ENCODE results near the gene NACC2. TPM values are rescaled to one million over a fixed set of nuclear protein-coding genes. Genes with fewer than 3 reads are reported as not detected.
"Not testable (repeated sequence)": the region's sequence is repeated elsewhere in the genome, so short reads cannot be mapped to it uniquely, and the experiment has no call there.

Gene NACC2
- total and polyA plus RNA-seq, 2 experiments from 2014 or later: 4.4 to 12.0 TPM

DNA sequence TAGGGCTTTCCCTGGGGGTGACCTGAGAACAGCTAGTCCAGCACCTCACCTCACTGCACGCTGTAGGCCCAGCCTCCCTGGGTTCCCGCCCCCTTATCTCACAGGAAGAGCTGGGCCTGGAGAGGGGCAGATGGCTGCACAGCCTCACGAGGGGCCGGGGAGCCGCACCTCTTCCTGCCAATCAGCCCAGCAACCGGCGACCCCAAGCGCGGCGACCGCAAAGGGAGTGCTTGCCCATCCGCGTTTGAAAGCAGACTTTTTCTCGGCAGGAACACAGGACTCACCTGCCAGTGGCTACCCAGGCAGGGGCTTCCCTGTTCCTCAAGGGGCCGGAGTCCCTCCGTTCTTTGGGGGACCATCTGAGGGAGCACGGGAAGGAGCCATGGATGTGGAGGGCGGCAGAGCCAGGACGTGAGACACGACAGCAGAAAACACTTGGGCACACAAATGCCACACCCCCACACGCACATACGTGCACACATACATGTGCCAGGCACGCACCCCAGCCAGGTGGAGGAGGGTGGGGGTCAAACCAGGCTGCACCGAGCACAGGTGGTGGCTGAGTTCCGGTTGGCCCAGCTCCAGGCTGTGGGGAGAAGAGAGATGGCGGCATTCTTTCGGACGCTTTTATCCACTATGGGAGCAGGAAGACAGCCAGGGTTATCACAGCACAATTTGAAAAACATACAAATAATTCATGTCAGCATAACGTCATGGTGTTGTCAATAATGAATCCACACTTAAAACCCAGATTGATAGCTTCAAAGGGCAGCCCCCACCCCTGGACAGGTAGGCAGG is 12.3 kb upstream of the NACC2 start:
- H3K36me3 ChIP-seq: no peaks in the 10 kb centered on the region
- peaks cover 19% of the 10 kb centered on the region for H3K4me1 ChIP-seq (ENCODE audit: low read depth)
- DNase-seq (ENCODE audit: low read depth in 1 of 2, low spot score in 1 of 2): no peak
- no peaks in the 10 kb centered on the region for H3K9me3 ChIP-seq (ENCODE audit: low read depth)
- H3K27me3 ChIP-seq: peaks cover 4% of the 10 kb centered on the region
- TF ChIP-seq, protein P1, sequence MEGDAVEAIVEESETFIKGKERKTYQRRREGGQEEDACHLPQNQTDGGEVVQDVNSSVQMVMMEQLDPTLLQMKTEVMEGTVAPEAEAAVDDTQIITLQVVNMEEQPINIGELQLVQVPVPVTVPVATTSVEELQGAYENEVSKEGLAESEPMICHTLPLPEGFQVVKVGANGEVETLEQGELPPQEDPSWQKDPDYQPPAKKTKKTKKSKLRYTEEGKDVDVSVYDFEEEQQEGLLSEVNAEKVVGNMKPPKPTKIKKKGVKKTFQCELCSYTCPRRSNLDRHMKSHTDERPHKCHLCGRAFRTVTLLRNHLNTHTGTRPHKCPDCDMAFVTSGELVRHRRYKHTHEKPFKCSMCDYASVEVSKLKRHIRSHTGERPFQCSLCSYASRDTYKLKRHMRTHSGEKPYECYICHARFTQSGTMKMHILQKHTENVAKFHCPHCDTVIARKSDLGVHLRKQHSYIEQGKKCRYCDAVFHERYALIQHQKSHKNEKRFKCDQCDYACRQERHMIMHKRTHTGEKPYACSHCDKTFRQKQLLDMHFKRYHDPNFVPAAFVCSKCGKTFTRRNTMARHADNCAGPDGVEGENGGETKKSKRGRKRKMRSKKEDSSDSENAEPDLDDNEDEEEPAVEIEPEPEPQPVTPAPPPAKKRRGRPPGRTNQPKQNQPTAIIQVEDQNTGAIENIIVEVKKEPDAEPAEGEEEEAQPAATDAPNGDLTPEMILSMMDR (IDR thresholded peaks at IDR 0.05; ENCODE audit: low read depth, low read length): no peak
- H3K27ac ChIP-seq: no peak overlapping the region
- no peak overlapping the region for H3K4me3 ChIP-seq

DNA sequence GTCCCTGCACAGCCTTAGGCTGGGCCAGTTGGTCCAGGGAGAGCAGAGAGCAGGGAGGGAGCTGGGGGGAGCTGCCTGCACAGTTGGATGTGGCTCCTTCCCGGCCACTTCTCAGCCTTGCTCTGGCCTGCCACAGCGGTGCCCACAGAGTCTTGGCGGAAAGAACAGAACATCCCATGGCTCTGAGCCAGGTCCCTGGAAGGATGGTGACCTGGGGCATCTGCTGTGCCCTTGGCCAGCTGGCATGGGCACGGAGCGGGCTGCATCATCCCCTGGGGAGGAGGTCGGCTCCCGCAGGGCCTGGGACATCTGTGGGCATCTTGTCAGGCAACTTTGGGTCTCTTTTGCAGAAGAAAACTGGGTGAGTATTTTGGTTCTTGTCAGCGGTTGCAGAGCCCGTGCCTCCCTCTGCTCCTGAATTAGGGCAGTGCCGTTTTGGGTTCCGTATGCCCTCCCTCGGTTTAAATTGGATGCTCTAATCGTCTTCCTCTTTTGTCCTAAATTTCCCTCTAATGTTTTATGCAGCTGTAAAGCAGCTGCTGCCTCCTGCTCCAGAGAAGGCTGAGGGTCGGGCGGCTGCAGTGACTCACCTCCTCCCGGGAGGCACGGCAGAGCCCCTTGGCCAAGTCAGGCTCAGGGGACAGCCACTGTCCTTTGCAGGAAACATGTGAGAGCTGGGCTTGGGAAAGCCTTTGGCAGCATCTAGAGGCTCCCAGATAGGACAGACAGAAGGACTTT is 10.5 kb upstream of the NACC2 start:
- H3K36me3 ChIP-seq: no peaks in the 10 kb centered on the region
- H3K4me1 ChIP-seq (ENCODE audit: low read depth): peaks cover 19% of the 10 kb centered on the region
- TF ChIP-seq, protein P1 (IDR thresholded peaks at IDR 0.05; ENCODE audit: low read depth, low read length): no peak
- peak in 1 of 2 donors; percentile 34 for DNase-seq (ENCODE audit: low read depth in 1 of 2, low spot score in 1 of 2)
- peaks cover 4% of the 10 kb centered on the region for H3K27me3 ChIP-seq
- H3K9me3 ChIP-seq (ENCODE audit: low read depth): no peaks in the 10 kb centered on the region
- H3K4me3 ChIP-seq: no peak overlapping the region
- H3K27ac ChIP-seq: no peak overlapping the region

DNA sequence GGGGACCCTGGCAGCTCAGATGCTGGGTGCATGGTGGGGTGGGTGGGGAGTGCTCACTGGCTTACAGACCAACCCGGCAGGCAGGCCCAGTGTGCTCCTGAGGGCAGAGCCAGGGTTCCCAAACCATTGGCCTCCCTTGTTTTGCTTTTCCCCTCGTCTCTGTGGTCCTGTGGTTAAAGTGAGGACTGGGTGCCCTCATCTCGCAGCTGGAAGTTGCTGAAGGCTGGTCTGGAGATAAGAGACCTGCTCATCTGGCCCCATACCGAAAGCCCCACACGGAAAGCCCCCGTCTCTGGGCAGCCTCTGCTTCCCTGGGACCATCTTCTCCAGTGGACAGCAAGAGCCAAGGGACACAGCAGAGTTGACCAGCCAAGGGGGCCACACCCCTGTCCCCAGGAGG is 9.8 kb upstream of the NACC2 start:
- no peak for DNase-seq (ENCODE audit: low read depth in 1 of 2, low spot score in 1 of 2)
- no peak overlapping the region for H3K27ac ChIP-seq
- TF ChIP-seq, protein P1 (IDR thresholded peaks at IDR 0.05; ENCODE audit: low read depth, low read length): no peak
- H3K9me3 ChIP-seq (ENCODE audit: low read depth): no peaks in the 10 kb centered on the region
- peaks cover 19% of the 10 kb centered on the region for H3K4me1 ChIP-seq (ENCODE audit: low read depth)
- no peak overlapping the region for H3K4me3 ChIP-seq
- H3K27me3 ChIP-seq: peaks cover 4% of the 10 kb centered on the region
- no peaks in the 10 kb centered on the region for H3K36me3 ChIP-seq

DNA sequence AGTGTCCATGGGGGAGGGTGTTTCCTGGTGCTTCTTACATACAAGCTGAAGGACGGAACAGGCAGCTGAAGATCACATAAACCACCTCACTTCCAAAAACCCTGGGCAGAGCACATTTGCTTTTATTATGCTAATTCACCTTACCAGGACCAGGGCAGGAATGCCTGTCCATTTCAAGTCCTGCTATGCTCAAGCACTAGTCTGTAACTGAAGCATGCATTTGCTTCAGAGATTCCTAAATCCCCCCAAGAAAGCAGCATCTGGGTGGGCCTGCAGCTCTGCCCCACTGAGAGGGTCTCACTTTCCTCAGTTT is 9.4 kb upstream of the NACC2 start:
- DNase-seq (ENCODE audit: low read depth in 1 of 2, low spot score in 1 of 2): no peak
- Histone ChIP-seq H3K27ac (no peak overlapping the region), H3K4me3 (no peak overlapping the region), H3K27me3 (peaks cover 4% of the 10 kb centered on the region), H3K36me3 (no peaks in the 10 kb centered on the region), H3K9me3 (ENCODE audit: low read depth) (no peaks in the 10 kb centered on the region), H3K4me1 (ENCODE audit: low read depth) (peaks cover 14% of the 10 kb centered on the region)
- TF ChIP-seq, protein P1 (IDR thresholded peaks at IDR 0.05; ENCODE audit: low read depth, low read length): no peak

DNA sequence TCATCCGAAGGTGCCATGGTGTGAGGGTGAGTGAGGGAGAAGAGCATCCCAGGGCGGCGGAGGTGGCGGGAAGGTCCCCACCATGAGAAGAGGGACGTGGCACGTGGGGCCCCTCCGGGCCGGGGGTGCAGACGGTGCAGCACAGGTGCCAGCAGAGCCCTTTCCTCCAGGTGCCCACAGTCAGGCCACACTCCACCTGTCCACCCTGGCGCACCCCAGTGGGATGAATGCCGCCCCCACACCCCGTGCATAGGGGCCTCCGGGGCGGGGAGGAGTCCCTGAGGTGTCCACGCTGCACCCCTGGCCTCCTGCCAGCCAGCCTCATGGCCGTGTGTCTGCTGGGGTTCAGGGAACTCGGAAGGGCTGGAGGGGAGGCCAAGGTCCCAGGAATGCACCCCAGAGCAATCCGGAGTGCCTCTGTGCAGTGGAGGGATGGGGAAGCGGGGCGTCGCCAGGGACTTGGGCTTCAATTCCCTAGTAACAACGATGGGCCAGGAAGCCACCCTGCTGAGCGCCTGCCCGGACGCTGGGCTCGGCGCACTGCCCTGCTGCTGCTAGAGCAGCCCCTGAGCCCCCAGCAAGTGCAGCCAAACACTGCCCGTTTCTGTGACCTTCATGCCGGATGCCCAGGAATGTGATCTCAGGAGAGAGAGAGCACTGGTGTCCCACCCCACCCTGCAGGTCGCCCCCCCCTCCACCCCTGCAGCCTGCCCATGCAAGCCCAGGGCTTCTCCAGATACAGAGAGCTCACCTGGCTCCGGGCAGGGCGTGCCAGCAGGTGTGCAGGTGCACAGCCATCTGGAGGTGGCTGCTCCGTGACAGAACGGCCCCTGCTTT is 8.8 kb upstream of the NACC2 start:
- peaks cover 4% of the 10 kb centered on the region for H3K27me3 ChIP-seq
- no peak for DNase-seq (ENCODE audit: low read depth in 1 of 2, low spot score in 1 of 2)
- TF ChIP-seq, protein P1 (IDR thresholded peaks at IDR 0.05; ENCODE audit: low read depth, low read length): no peak
- no peaks in the 10 kb centered on the region for H3K9me3 ChIP-seq (ENCODE audit: low read depth)
- no peak overlapping the region for H3K4me3 ChIP-seq
- H3K4me1 ChIP-seq (ENCODE audit: low read depth): peaks cover 9% of the 10 kb centered on the region
- H3K36me3 ChIP-seq: no peaks in the 10 kb centered on the region
- H3K27ac ChIP-seq: no peak overlapping the region

DNA sequence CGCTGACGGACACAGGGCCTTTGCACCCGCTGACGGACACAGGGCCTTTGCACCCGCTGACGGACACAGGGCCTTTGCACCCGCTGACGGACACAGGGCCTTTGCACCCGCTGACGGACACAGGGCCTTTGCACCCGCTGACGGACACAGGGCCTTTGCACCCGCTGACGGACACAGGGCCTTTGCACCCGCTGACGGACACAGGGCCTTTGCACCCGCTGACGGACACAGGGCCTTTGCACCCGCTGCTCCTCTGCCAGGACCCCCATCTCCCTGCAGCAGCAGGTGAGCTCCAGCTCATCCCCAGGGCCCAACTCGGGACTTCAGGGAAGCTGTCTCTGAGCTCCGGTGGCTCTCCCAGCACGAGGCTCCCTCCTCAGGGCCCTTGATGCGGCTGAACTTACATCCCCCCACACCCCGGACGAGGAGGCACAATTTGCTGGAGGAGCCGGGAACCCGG is 6.6 kb upstream of the NACC2 start:
- H3K4me1 ChIP-seq (ENCODE audit: low read depth): not testable (repeated sequence)
- H3K27me3 ChIP-seq: peaks cover 16% of the 10 kb centered on the region

More for the DNA sequence above, 6.6 kb upstream of the NACC2 start:
- H3K27ac ChIP-seq; H3K9me3 ChIP-seq (ENCODE audit: low read depth); H3K4me3 ChIP-seq; DNase-seq (ENCODE audit: low read depth in 1 of 2, low spot score in 1 of 2); H3K36me3 ChIP-seq: not testable (repeated sequence)

All from cardiac muscle cell (in vitro differentiated cells and primary cell).